Frontal cortex (tissue), 4 donors: ENCODE results near the gene ACOT8. TPM values are rescaled to one million over a fixed set of nuclear protein-coding genes. Genes with fewer than 3 reads are reported as not detected.

Source experiments
- DNase-seq, 2 donors: peaks; one replicate each; pipeline ENCODE4 v3.0.0; 2012; ENCODE audit warnings: low spot score in 2 of 2
- FAIRE-seq: peaks from 2 replicates; lab custom pipeline; 2012; peaks lifted over from hg19 to GRCh38; lab: Jason Lieb, UNC
- total RNA-seq: library from RNA; depleted of rRNA; stranded (reverse); fragments of >200 nt; gene quantifications from one replicate; pipeline ENCODE4 v1.2.3, GENCODE V29; 2014
- donor health status: control.
- donor health status: control.
- donor health status: control.

The ACOT8 gene
- total RNA-seq, 1 donor from 2014 or later, result 32.6 TPM

DNA sequence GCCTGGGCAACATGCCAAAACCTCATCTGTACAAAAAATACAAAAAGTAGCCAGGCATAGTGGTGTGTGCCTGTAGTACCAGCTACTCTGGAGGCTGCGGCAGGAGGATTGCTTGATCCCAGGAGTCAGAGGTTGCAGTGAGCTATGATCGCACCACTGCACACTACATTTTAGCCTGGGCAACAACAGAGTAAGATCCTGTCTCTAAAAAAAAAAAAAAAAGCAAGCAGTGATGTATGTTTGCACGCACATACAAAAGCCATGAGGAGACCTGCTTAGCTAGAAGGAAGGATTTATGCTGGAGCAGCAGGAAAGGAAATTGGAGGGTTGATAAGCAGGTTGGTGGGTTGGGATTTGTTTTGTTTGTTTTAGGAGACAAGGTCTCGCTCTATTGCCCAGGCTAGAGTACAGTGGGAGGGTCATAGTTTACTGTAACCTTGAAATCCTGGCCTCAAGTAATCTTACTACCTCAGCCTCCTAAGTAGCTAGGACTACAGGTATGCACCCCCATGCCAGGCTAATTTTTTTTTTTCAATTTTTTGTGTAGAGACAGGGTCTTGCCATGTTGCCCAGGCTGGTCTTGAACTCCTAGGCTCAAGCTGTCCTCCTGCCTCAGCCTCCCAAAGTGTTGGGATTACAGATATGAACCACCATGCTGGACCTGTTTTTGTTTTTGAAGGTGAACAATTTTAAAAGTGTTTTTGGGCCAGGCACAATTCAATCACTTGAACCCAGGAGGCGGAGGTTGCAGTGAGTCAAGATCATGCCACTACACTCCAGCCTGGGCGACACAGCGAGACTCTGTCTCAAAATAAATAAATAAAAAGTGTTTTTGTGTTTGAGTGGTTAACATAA lies 4.3 kb upstream of the ACOT8 start:
- FAIRE-seq (no peak), DNase-seq (no peak)

DNA sequence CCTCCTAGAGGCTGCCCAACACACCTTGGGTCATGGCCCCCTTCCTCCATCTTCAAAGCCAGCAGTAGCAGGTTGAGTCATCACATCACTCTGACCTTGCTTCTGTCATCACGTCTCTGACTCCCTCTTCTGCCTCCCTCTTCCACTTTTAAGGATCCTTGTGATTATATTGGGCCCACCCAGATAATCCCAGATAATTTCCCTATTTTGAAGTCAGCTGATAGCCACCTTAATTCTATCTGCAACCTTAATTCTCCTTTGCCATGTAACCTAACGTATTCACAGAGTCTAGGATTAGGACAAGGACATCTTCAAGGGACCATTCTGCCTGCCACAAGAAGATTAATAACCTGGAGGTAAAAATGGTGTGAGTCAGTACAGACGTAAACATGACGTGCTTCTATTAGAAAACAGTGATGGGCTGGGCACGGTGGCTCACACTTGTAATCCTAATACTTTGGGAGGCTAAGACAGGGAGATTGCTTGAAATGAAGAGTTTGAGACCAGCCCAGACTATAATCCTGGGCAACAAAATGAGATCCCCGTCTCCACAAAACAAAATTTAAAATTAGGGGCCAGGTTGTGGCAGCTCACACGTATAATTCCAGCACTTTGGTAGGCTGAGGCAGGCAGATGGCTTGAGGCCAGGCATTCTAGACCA lies 3.5 kb upstream of the ACOT8 start:
- DNase-seq, result no peak

DNA sequence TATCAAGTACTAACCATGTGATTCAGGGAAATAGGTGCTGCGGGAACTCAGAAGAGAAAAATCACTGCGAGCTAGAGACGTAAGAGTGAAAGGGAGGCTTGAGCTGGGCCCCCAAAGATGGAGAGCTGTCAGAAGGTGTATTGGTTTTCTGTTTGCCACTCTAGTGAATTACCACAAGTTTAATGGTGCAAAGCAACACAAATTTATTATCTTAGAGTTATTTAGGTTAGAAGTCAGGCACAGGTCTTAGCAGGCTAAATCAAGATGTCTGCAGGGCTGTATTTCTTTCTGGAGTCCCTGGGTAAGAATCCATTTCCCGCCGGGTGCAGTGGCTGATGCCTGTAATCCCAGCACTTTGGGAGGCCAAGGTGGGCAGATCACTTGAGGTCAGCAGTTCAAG lies 2.7 kb upstream of the ACOT8 start:
- DNase-seq, result no peak
- FAIRE-seq, result no peak

More for the DNA sequence above, 3.5 kb upstream of the ACOT8 start:
- FAIRE-seq, result no peak

DNA sequence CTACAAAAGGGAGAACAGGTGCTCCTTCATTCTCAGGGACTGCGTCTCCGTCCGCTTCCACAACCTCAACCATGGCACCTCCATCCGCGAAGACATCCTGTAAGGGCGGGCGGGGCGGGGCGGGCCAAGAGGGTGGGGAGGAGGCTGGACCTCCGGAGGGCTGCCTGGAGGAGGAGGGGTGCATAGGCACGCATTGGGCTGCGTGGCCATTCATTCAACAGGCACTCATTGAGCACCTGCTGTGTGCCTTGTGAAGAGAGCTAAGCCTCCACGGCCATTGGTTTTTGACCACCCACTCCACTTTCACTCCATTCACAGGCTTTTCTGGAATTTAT lies 657 bp upstream of the ACOT8 start:
- no peak for FAIRE-seq
- no peak for DNase-seq

DNA sequence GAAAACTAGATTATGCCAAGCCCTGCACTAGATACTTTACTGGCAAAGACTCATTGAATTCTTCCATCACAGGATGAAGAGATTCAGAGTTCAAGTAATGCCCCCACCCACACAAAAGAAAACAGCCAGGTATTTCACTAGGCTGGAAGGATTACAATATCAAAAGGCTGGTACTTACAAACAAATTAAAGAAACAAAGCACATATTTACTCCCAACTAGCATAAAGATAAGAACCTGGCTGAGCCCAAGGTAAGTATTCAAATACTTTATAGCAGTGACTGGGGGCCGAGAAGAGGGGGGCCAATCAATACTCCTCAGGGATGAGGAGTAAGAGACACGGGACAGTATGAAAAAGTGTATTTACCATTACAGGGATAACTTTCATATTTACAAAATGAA lies 3.7 kb downstream of the ACOT8 start:
- no peak for DNase-seq
- FAIRE-seq, result no peak

DNA sequence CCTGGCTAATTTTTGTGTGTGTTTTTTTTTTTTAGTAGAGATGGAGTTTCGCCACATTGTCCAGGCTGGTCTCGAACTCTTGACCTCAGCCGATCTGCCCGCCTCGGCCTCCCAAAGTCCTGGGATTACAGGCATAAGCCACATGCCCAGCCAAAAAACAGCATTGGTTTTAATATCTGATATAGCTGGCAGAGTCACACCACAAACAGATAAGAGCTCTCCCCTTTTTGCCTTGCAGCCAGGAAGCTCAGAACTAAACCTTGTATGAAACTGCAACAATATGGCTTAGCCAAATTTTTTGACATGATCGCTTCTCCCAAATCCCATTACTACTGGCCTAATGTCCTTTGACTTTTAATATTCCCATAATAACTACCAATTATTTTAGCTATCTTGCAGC lies 4.9 kb downstream of the ACOT8 start:
- FAIRE-seq (no peak), DNase-seq (no peak)

DNA sequence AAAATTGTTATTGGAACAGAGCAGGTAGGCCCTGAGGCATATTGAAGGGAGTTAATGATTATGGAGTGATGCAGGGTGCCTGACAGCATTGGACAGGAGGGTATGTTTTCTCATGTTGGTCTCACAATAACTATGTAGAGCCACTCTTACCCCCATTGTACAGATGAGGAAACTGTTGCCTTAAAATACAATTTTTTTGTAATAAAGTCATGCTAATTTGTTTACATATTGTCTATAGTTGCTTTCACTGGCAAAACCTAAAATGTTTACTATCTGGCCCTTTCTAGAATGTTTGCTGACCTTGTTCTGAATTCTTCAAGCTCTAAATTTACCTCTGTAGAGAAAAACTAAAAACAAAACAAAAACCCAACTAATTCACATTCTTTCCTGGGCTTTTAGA lies 5.7 kb downstream of the ACOT8 start:
- DNase-seq, result no peak
- no peak for FAIRE-seq

DNA sequence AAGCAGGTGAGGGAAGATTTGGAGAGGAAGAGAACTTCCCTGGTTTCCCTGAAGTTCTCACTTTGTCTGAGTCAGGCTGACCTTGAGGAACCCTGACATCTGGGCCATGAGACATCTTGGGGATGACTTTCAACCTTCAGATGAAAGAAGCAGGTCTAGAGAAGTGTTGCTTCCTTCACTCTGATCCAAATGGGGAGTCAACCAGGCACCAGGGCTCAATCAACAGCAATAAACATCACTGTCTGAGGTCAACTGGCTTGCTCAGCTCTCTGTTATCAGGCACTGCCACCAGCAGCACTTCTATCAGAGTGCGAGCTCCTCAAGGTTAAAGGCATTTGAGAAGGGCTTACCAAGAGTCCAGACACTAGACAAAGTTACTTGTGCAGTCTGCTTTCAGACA lies 6.3 kb downstream of the ACOT8 start:
- FAIRE-seq, result no peak

DNA sequence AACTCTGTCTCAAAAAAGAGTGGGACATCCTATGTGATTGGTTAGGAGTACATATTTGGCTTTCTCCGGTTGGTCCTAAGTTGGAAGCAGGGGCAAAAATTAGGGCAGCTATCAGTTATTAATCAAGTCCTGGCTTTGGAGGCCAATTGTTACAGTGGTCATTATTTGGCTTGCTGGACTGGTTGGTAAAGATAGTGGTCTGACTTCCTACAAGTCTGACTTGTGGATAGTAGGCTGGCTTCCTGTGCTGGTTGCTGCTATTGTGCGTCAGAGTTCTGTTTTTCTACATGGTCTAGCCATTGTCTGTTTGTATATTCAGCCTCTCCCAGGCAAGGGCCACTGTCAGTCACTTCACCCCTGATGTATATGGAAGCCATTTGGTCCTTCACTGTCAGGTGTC lies 7.0 kb downstream of the ACOT8 start:
- no peak for FAIRE-seq
- DNase-seq, result no peak

More for the DNA sequence above, 6.3 kb downstream of the ACOT8 start:
- DNase-seq, result no peak

DNA sequence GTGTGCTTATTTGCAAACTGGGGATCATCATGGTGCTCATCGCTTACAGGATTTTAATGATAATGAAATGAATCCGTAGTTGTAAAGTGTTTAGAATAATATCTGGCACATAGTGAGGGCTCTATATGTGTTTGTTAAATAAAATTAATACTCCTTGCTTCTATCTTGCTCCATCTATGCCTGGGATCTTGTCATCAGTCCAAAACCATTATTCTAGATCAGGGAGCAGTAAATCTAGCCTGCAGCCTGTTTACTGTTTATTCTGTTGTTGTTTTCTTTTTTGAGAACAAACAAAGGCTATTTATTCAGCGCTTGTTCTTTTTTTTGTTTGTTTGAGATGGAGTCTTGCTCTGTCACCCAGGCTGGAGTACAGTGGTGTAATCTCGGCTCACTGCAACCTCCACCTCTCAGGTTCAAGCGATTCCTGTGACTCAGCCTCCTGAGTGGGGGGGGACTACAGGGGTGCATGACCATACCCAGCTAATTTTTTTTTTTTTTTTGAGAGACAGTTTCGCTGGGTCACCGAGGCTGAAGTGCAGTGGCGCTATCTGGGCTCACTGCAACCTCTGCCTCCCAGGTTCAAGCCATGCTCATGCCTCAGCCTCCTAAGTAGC lies 8.1 kb downstream of the ACOT8 start:
- no peak for DNase-seq
- FAIRE-seq, result no peak

DNA sequence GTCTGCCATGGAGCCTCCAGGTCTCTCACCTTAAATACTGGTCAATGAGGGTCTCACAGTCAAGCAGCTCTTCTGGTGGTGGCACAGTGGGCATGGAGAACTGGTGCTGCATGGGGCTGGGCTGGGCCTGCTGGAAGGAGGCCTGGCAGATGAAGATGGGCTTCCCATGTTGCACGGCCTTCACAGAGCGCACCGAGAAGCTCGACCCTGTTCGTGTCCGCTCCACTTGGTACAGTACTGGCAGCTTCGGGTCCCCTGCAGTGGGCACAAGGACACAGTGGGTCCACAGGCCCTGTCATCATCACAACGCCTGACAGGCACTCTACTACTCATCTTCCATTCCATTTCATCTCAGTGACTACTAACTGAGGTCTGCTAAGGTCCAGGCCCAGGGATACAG lies 8.8 kb downstream of the ACOT8 start:
- no peak for FAIRE-seq
- DNase-seq, result no peak

DNA sequence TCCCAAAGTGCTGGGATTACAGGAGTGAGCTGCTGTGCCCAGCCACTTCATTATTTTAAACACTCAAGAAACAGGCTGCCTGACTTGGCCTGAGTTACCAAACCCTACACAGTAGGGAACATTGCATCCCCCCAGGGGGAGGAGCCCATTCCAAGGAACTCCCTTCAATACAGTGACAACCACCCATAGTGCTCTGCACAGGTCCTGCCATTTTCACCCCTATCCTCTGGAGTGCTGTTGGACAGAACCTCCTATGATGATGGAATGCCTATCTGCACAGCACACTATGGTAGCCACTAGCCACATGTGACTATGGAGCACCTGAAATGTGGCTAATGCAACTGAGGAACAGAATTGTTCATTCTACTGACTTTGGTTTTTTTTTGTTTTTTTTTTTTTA lies 11.7 kb downstream of the ACOT8 start:
- DNase-seq (no peak), FAIRE-seq (no peak)

DNA sequence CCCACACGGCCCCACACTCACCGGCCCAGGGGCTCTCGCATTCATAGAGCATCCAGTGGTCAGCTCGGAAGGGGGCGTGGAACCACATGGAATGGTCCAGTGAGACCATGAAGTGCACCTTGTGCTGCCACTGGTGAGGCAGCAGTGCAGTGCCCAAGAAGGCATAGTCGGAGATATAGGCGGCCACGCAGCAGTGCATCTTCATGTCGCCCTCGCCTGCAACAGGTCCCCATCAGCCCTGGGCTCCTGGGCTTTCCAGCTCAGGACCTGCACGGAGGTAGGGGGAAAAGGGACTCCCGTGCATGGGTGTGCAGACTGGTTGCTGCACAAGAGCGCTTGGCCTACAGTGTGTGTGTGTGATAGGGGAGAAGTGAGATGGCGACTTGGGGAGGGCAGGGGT lies 13.7 kb downstream of the ACOT8 start:
- FAIRE-seq (no peak), DNase-seq (no peak)

DNA sequence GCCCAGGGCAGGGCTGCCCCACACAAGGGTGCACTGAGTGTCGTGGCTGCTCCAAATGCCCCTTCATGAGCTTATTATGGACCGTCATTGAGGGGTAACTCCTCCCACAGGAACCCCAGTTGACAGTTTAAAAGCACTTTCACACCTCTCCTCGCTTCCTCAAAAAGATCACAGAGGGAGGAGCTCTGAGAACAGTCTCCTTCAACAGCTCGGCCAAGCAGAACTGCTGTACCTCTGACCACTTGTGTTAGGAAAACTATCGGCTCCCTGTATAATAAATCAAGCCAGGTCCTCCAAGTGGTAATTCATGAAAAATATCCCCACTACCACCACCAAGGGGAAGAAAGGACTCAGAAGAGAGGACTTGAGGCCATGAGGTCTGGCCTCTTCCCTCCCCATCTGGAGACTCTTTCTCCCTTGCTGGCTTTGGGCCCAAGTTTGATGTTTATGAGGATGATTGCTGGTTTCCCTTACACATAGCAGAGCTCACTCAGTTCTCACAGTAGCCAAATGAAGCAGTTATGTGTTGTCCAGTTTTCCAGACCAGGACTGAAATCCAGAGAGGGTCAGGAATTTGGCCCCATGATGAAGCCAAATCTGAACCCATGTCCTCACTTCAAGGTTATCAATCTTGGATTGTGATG lies 14.9 kb downstream of the ACOT8 start:
- no peak for FAIRE-seq

DNA sequence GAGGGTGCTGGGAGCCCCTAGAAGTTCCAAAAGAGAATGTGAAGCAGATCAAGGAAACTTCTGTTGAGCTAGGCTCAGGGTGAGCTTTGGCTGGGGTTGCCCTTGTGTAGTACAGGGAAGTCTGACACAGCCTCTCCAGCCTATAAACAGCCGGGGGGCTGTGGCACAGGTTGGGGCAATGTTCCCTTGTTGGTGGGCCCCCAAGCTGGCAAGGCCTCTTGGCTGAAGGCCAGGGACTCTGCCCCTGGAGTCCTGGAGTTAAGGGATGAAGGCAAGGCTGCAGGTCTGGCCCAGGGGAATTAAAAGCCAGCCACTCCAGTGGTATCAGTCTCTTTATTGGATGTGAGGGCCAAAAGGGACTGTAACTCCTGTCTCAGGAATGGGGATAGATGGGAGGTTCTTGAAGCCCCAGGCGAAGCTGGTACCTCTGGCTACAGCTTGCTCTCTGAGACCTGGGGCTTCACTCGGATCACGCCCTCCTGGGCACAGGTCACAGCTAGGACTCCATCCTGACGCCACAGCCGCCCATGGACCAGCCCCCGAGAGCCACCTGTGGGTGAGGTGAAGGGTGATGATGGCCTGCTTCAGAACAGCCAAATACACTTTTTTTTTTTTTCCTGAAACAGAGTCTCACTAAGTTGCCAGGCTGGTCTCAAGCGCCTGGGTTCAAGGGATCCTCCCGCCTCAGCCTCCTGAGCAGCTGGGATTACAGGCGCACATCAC lies 15.6 kb downstream of the ACOT8 start:
- no peak for FAIRE-seq
- DNase-seq, result no peak

More for the DNA sequence above, 14.9 kb downstream of the ACOT8 start:
- DNase-seq, result no peak

DNA sequence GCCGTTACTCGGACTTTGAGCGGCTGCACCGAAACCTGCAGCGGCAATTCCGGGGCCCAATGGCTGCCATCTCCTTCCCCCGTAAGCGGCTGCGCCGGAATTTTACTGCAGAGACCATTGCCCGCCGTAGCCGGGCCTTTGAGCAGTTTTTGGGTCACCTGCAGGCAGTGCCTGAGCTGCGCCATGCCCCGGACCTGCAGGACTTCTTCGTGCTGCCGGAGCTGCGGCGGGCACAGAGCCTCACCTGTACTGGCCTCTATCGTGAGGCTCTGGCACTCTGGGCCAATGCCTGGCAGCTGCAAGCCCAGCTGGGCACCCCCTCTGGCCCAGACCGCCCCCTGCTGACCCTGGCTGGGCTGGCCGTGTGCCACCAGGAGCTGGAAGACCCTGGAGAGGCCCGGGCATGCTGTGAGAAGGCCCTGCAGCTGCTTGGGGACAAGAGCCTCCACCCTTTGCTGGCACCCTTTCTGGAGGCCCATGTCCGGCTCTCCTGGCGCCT lies 16.4 kb downstream of the ACOT8 start:
- no peak for DNase-seq

DNA sequence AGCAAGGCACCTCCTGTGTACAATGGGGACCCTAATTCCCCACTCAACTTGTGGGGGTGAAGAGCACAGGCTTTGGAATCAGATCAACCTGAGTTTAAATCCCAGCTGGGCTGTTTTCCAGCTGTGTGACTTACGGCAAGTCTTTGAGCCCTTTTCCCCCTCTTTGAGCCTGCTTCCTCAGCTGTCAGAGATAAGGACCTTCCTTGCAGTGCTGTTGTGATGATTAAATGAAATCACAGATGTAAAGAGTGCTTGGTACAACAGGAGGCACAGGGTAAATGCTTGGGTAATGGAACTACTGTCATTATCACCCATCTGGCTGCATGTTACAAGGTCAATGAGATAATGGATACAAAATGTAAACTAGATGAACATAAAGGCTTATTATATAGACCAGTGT lies 20.4 kb downstream of the ACOT8 start:
- no peak for DNase-seq
- no peak for FAIRE-seq

More for the DNA sequence above, 16.4 kb downstream of the ACOT8 start:
- no peak for FAIRE-seq

DNA sequence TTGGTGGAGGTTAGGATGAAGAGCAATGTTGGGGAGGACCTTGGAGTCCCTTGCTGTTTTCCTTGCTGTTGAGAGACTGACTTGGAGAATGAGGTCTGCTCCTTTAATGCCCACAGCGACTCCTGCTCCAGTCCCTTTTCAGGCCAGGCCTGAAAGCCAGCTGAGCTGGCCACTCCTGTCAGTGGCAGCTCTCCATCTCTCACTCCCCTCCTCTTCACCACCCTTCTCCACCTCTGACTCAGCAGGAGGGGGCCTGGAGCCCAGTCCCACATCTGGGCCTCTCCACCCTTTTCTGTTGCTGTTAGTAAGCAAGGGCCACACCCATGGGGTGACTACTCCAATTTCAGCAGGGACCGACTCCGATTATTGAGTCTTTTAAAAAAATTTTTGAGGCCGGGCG lies 21.4 kb downstream of the ACOT8 start:
- DNase-seq (peak in 1 of 2 donors; percentile 47), FAIRE-seq (no peak)

DNA sequence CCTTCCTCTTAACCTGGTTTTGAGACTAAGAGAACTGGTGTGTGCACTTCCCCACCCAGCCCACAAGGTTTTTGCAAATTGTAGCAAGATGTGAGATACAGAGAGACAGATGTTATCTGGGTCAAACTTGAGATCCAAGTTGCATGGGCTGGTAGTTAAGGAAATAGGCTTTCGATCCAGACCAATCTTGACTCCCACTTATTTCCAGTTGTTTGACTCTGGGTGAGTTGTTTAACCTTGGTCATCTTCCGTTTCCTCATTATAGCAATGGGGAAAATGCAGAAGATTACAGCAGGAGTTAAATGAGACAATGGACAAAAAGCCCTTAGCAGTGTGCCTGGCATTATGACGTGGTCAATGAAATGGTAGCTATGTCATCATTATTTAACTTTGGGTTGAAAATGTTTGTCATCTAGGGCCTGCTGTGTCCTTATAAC lies 21.8 kb downstream of the ACOT8 start:
- DNase-seq (no peak), FAIRE-seq (no peak)

DNA sequence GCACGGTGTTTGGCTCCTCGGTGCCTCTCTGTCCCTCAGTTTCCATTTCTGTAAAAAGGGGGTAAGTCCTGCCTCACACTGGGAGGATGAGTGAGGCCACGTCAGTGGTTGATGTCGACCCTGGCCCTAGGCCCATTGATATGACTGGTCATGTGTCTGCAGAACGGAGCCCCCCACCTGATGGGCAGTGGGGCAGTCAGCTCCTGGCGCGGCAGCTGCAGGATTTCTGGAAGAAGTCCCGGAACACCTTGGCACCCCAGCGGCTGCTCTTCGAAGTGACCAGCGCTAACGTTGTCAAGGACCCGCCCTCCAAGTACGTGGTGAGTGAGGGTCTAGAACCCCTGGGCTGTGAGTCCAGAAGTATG lies 22.4 kb downstream of the ACOT8 start:
- no peak for FAIRE-seq
- no peak for DNase-seq
